Left forelimb (tissue), 1 donor: ENCODE results near the gene TAS2R31.
"Not testable (repeated sequence)": the region's sequence is repeated elsewhere in the genome, so short reads cannot be mapped to it uniquely, and the experiment has no call there.

Experiments
- DNase-seq: peaks from one replicate; pipeline ENCODE4 v3.0.0-alpha.2; 2018; ENCODE audit warnings: low spot score

The TAS2R31 gene

GRCh38 chr12:11031307-11031706 is at the start of gene TAS2R31:
TSS of gene TAS2R31 (minus strand) at chr12:11031407. CDS start at chr12:11031335, 72 bp downstream.
- DNase-seq: no peak

GRCh38 chr12:11078246-11078645 is 47.0 kb upstream of the TAS2R31 start:
- no peak for DNase-seq

- no peak for DNase-seq
Measured at GRCh38 chr12:11075642-11076041, 44.4 kb upstream of the TAS2R31 start.

- DNase-seq: no peak
Measured at GRCh38 chr12:11071414-11071813, 40.2 kb upstream of the TAS2R31 start.

- DNase-seq: no peak
Measured at GRCh38 chr12:11070999-11071398, 39.8 kb upstream of the TAS2R31 start.

- no peak for DNase-seq
Measured at GRCh38 chr12:11069854-11070365, 38.7 kb upstream of the TAS2R31 start.

- DNase-seq: no peak
Measured at GRCh38 chr12:11067514-11067913, 36.3 kb upstream of the TAS2R31 start.

- DNase-seq: not testable (repeated sequence)
Measured at GRCh38 chr12:11062194-11062593, 31.0 kb upstream of the TAS2R31 start, which contains the start of gene TAS2R46. TSS of gene TAS2R46 (minus strand) at chr12:11062294. CDS start at chr12:11062294, 0 bp downstream.

GRCh38 chr12:11059784-11060183 is 28.6 kb upstream of the TAS2R31 start:
- no peak for DNase-seq

- DNase-seq: no peak
Measured at GRCh38 chr12:11059041-11059440, 27.8 kb upstream of the TAS2R31 start.

GRCh38 chr12:11055306-11055705 is 24.1 kb upstream of the TAS2R31 start:
- DNase-seq: no peak

GRCh38 chr12:11049806-11050531 is 18.8 kb upstream of the TAS2R31 start:
- not testable (repeated sequence) for DNase-seq

GRCh38 chr12:11041366-11041765 is 10.2 kb upstream of the TAS2R31 start:
- not testable (repeated sequence) for DNase-seq

- no peak for DNase-seq
Measured at GRCh38 chr12:11040162-11040561, 9.0 kb upstream of the TAS2R31 start.

- no peak for DNase-seq
Measured at GRCh38 chr12:11039171-11039570, 8.0 kb upstream of the TAS2R31 start.

- DNase-seq: not testable (repeated sequence)
Measured at GRCh38 chr12:11033959-11034358, 2.8 kb upstream of the TAS2R31 start.

- no peak for DNase-seq
Measured at GRCh38 chr12:11026118-11026517, 5.1 kb downstream of the TAS2R31 start.

- no peak for DNase-seq
Measured at GRCh38 chr12:11023387-11023786, 7.8 kb downstream of the TAS2R31 start.

- DNase-seq: no peak
Measured at GRCh38 chr12:11022520-11022919, 8.7 kb downstream of the TAS2R31 start, which contains the start of gene TAS2R19. TSS of gene TAS2R19 (minus strand) at chr12:11022620. CDS start at chr12:11022571, 49 bp downstream.

GRCh38 chr12:11016937-11017336 is 14.3 kb downstream of the TAS2R31 start:
- DNase-seq: no peak

GRCh38 chr12:11015775-11016430 is 15.3 kb downstream of the TAS2R31 start:
- no peak for DNase-seq

- DNase-seq: no peak
Measured at GRCh38 chr12:11014234-11014633, 17.0 kb downstream of the TAS2R31 start.

- DNase-seq: no peak
Measured at GRCh38 chr12:11007608-11008007, 23.6 kb downstream of the TAS2R31 start.
